Stimulated activated CD8-positive, alpha-beta memory T cell treated with anti-CD3 and anti-CD28 coated beads, Interleukin-15, amount 100 ng/mL, for 4 hours (primary cell): ENCODE results near the gene CNTNAP2.
"Not testable (repeated sequence)": the region's sequence is repeated elsewhere in the genome, so short reads cannot be mapped to it uniquely, and the experiment has no call there.

Experiments
- DNase-seq, 2 donors: peaks; one replicate each; pipeline ENCODE4 v3.0.0-alpha.2; 2020; ENCODE audit warnings: low read depth in 2 of 2

Gene CNTNAP2

GRCh38 chr7:148394582-148394981, 2278.0 kb downstream of the CNTNAP2 start:
- no peak for DNase-seq

- no peak for DNase-seq
Measured at GRCh38 chr7:148395352-148395811, 2278.8 kb downstream of the CNTNAP2 start.

- no peak for DNase-seq
Measured at GRCh38 chr7:148395990-148396716, 2279.6 kb downstream of the CNTNAP2 start.

GRCh38 chr7:148397056-148397455, 2280.5 kb downstream of the CNTNAP2 start:
- no peak for DNase-seq

- no peak for DNase-seq
Measured at GRCh38 chr7:148397551-148397950, 2280.9 kb downstream of the CNTNAP2 start.

GRCh38 chr7:148397985-148398384, 2281.4 kb downstream of the CNTNAP2 start:
- no peak for DNase-seq

GRCh38 chr7:148398844-148399365, 2282.3 kb downstream of the CNTNAP2 start:
- no peak for DNase-seq

- DNase-seq: no peak
Measured at GRCh38 chr7:148400101-148400500, 2283.5 kb downstream of the CNTNAP2 start.

GRCh38 chr7:148402159-148402558, 2285.6 kb downstream of the CNTNAP2 start:
- no peak for DNase-seq

- no peak for DNase-seq
Measured at GRCh38 chr7:148403466-148403993, 2286.9 kb downstream of the CNTNAP2 start.

GRCh38 chr7:148408307-148408706, 2291.7 kb downstream of the CNTNAP2 start:
- no peak for DNase-seq

- DNase-seq: no peak
Measured at GRCh38 chr7:148410905-148411304, 2294.3 kb downstream of the CNTNAP2 start.

GRCh38 chr7:148412691-148413090, 2296.1 kb downstream of the CNTNAP2 start:
- no peak for DNase-seq

GRCh38 chr7:148419856-148420832, 2303.5 kb downstream of the CNTNAP2 start:
- DNase-seq: no peak

GRCh38 chr7:148422030-148422429, 2305.4 kb downstream of the CNTNAP2 start:
- DNase-seq: no peak

GRCh38 chr7:148426393-148426792, 2309.8 kb downstream of the CNTNAP2 start:
- not testable (repeated sequence) for DNase-seq

- not testable (repeated sequence) for DNase-seq
Measured at GRCh38 chr7:148430690-148431089, 2314.1 kb downstream of the CNTNAP2 start.

GRCh38 chr7:148433521-148434180, 2317.1 kb downstream of the CNTNAP2 start:
- no peak for DNase-seq

- no peak for DNase-seq
Measured at GRCh38 chr7:148434181-148434757, 2317.7 kb downstream of the CNTNAP2 start.

- DNase-seq: no peak
Measured at GRCh38 chr7:148434887-148435286, 2318.3 kb downstream of the CNTNAP2 start.

GRCh38 chr7:148435715-148436114, 2319.1 kb downstream of the CNTNAP2 start:
- no peak for DNase-seq
